ENCODE measurements around the gene CHCHD3. TPM values are rescaled to one million over a fixed set of nuclear protein-coding genes. Genes with fewer than 3 reads are reported as not detected.
A peak's percentile ranks its signal among the peaks of the same experiment; 100 is the strongest.

Gene CHCHD3
- total and polyA plus RNA-seq, 9 of the 15 experiments (the other 6 are each of a cell fraction or from before 2014, with no cell fraction given), result 66.2 to 279 (median 204) TPM

GRCh38 chr7:132740176-132740575 lies 341.7 kb downstream of the CHCHD3 start (continued):
- no peak for TF ChIP-seq ZNF395 (CRISPR knock-in tag; IDR thresholded peaks at IDR 0.05)
- no peak for TF ChIP-seq RBM15 (IDR thresholded peaks at IDR 0.05; ENCODE audit: insufficient read depth, low read length)
- no peak for TF ChIP-seq IRF1 (CRISPR knock-in tag; IDR thresholded peaks at IDR 0.05; ENCODE audit: borderline replicate concordance)

- intact Hi-C loops (cut with micrococcal nuclease), result no loop called here
- no peaks in the 10 kb centered on the region for H3K79me2 ChIP-seq (ENCODE audit: control insufficient read depth, insufficient read depth, low read length)
- no TSS peak for BruUV-seq (replicated peaks)
- ChIA-PET POLR2A (no interaction called here), CTCF (ENCODE audit: low intra/inter-chr PET ratio) (no interaction called here)
- no peak for TF ChIP-seq SOX6 (IDR thresholded peaks at IDR 0.05)
- TF ChIP-seq NFIX (CRISPR knock-in tag; IDR thresholded peaks at IDR 0.05; ENCODE audit: low read depth), result no peak
- no peak for TF ChIP-seq BACH1 (tag; IDR thresholded peaks at IDR 0.05)
- TF ChIP-seq ATF3 (IDR thresholded peaks at IDR 0.05), result peak; percentile 47; the same call in 1 of the 2 replicates
- no peak for TF ChIP-seq ATF3 (CRISPR knock-in tag; conservative IDR thresholded peaks at IDR 0.05)
- TF ChIP-seq SMC3 (conservative IDR thresholded peaks at IDR 0.05; ENCODE audit: insufficient read depth, low read depth, low read length), result no peak
- no peak overlapping the region for H3K27ac ChIP-seq (ENCODE audit: extremely low read depth, low read depth, low read length)
- H3K9me1 ChIP-seq (ENCODE audit: control insufficient read depth, insufficient read depth, low read length), result no peaks in the 10 kb centered on the region
- H4K20me1 ChIP-seq (replicated peaks; ENCODE audit: control insufficient read depth, insufficient read depth, low read length), result no peaks in the 10 kb centered on the region
- FAIRE-seq, result no peak
- H3K27me3 ChIP-seq (ENCODE audit: control insufficient read depth in 2 of 2, insufficient read depth in 2 of 2, low read length in 2 of 2), result peaks cover 10 to 16% of the 10 kb centered on the region in 2 experiments; a peak in 4 of 5 replicates
- no peak for ATAC-seq
- H3K36me3 ChIP-seq (ENCODE audit: control insufficient read depth, insufficient read depth, low read length), result no peaks in the 10 kb centered on the region
- 0% methylated on average over 5 of the region's 5 CpGs for WGBS (ENCODE audit: insufficient coverage, low coverage, missing lambda C conversion rate)
- H3K4me1 ChIP-seq (replicated peaks in 1 of 2; ENCODE audit: control insufficient read depth in 2 of 2, insufficient read depth in 2 of 2, low read length in 2 of 2), result no peaks in the 10 kb centered on the region
- H3K4me3 ChIP-seq, result no peak overlapping the region
- H2AFZ ChIP-seq (ENCODE audit: low read depth, low read length), result no peak overlapping the region
- in situ Hi-C loops (cut with MboI), result no loop called here
- no peak overlapping the region for H3K9ac ChIP-seq (ENCODE audit: insufficient read depth in 1 of 2, low read depth in 2 of 2, low read length in 2 of 2)
- H3K4me2 ChIP-seq (ENCODE audit: insufficient read depth, low read length), result no peak overlapping the region
- 0 out of 2 replicates have a peak, but pooled peaks cover 2% of the 10 kb centered on the region for H3K9me3 ChIP-seq (replicated peaks; ENCODE audit: control insufficient read depth, insufficient read depth, low read depth, low read length)
- DNase-seq (ENCODE audit: extremely low read depth in 1 of 4, low spot score in 3 of 4), result no peak
Observed at GRCh38 chr7:132739271-132739955, 342.5 kb downstream of the CHCHD3 start.

Measured in K562 (cell line).